Measurements from ENCODE around the gene KIF3A. TPM values are rescaled to one million over a fixed set of nuclear protein-coding genes. Genes with fewer than 3 reads are reported as not detected.

The KIF3A gene
- total and polyA plus RNA-seq, 2 of the 8 experiments (the other 6 are each of a cell fraction or from before 2014, with no cell fraction given): 3.1 to 13.1 TPM

- TF ChIP-seq MAX (IDR thresholded peaks at IDR 0.05) (peak; percentile 95), E2F6 (IDR thresholded peaks at IDR 0.05) (peak; percentile 95)
Observed at GRCh38 chr5:132655821-132656773, 81.2 kb downstream of the KIF3A start (continued).
